T-helper 1 cell treated with Interleukin-12 subunit alpha and Interleukin-12 subunit beta and Interleukin-4 antibody, amounts not matched to agents 30 ng/mL and 1 ng/mL, for 36 hours (primary cell): ENCODE measurements around the gene VAMP2. TPM values are rescaled to one million over a fixed set of nuclear protein-coding genes. Genes with fewer than 3 reads are reported as not detected.

Source experiments
- intact Hi-C: fragments of 100-400 bp; cut with micrococcal nuclease; formaldehyde crosslinking; loops from one replicate; pipeline ENCODE4 v1.15.1; 2024
- total RNA-seq: library from RNA; stranded (reverse); gene quantifications from 2 replicates; pipeline ENCODE4 v1.2.3, GENCODE V29; 2022

VAMP2 gene
- total RNA-seq, 1 donor from 2014 or later: 80.1 TPM

DNA sequence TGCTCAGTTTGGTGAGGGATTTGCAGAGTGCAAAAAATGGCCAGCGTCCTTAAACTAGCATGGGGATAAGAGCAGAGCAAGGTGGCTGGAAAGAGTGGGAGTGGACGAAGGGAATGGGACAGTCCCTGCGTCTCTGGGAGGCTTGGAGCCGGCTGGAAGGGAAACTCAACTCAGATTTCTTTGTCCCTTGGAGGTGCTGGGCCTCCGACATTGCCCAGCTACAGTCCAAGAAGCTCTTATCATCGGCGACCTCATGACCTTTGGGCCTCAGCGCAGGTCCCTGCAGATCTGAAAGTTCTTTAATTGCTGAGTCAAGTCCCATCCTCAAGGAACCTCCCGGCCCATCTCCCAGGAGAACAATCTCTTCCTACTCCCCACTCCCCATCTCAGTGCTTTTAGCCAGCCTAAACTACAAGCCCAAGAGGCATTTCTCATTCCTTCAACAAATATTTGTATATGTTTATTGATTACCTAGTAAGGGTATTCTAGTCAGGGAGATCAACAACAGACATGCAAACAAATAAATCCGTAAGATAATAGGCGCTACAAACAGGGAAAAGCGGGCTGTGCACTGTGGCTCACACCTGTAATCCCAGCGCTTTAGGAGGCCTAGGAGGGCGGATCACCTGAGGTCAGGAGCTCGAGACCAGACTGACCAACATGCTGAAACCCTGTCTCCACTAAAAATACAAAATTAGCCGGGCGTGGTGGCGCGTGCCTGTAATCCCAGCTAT lies 14.4 kb upstream of the VAMP2 start:
- intact Hi-C loops: no loop called here

DNA sequence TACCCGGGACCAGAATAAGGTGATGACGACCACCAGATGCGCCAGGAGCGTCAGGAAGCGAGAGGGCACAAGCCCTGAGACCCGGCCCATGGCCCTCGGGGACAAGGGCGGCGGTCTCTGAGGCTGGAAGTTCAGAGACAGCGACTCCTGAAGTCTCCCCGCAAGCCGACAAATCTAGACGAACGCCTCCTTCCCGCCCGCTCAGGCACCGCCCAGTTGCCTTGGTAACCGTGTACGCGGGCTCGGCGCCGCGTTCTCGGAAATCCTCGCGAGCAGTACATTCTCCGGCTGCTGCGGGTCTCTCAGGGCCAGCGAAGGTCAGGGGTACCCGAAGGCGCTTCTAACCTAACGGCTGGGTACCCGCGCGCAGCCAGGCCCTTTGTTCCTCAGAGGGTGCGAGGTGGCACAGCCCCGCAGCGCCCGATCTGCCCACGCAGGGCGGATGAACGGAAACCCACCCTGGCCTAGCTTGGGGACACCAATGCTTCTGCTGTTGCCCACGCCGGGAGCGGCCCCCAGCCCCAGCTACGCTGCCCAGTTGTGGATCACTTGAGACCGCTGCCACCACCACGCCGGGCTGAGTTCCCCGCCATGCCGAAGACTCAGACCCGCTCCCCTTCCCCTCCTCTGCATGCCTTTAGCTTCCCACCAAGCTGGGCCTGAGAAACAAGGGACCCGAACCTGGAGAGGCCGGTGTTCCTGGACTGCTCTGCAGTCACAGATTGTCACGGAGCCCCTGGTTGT lies 13.6 kb upstream of the VAMP2 start, which contains the start of gene TMEM107:
TSS of gene TMEM107 (minus strand) at position 184 of the 744 bp plus-strand sequence. CDS start at position 90, 94 bp downstream.
- intact Hi-C loops: no loop called here

DNA sequence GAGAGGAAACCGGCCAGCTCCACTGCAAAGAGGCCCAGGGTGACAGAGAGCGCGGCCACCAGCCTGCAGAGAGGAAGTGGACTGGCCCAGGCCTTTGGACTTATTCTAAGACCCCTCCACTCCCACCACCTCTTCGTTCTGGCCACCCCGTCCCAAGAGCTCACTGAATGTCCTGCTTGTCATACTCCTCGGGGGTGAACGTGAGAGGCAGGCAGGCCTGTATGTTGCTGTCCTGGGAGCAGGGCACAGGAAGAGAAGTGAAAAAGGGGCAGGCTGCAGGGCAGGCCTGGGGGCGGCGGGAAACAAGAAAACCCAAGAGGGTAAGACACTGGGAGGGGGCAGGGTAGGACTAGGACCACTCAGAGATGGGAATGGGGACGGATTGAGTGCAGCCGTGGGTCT lies 13.0 kb upstream of the VAMP2 start:
- intact Hi-C loops: no loop called here

DNA sequence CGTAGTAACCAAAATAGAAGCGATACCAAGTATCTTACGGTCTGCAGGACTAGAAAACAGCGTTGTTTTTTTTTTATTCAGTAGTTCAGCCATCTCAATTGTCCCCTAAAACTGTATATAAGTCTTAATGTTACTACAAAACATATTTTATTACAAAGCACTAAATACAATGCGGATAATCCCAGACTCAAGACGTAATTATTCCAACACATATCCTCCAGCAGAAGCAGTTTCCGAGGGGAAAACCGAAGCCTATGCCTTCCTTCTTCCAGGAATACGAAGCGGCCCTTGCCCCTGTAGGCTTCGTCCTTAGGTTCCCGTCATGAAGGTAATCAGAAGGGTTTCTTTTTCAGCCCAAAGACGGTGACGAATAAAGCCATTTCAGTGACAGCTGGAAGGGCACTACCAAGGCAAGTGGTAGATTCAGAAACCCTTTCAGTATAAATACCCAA lies 11.1 kb upstream of the VAMP2 start:
- intact Hi-C loops: loop anchor here (1.0 to 5.0 kb wide), 7 partner anchors 10 to 332 kb away; partner anchors contain the start of gene AURKB

DNA sequence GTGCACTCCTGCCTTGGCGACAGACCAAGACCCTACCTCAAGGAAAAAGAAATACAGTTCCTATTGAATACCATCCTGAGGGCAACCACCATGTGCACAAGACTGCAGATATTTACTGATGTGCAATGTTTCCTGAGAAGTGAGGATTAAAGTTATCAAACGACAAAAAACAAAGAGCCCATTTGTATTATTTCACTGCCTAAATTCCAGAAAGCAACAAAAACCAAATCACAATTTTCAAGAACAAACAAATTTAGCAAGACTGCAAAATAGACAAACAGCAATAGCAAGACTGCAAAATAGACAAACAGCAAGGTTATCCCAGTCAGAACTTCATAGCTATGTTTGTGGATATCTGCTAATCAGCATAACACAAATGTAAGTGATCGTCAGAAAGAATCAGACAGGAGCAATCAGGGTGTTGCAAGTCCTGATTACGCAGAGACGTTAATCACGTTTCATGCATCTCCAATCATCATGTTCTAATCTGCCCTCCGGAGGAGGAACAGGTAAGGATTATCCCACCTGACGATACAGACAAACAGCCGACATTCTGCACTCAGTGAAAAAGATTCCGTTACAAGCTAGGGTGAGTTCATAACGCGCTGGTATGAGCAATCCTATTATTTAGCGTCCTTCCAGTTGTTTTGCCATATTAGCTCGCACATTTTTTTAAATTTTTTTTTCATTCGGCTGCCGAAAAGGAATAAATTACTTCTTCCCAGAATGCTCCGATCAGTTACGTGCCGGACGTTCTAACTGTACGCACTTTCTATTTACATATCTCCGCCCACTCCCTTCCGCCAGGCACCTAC lies 10.5 kb upstream of the VAMP2 start:
- intact Hi-C loops: loop anchor here (1.0 to 5.0 kb wide), 7 partner anchors 9 to 331 kb away; partner anchors contain the start of gene AURKB

DNA sequence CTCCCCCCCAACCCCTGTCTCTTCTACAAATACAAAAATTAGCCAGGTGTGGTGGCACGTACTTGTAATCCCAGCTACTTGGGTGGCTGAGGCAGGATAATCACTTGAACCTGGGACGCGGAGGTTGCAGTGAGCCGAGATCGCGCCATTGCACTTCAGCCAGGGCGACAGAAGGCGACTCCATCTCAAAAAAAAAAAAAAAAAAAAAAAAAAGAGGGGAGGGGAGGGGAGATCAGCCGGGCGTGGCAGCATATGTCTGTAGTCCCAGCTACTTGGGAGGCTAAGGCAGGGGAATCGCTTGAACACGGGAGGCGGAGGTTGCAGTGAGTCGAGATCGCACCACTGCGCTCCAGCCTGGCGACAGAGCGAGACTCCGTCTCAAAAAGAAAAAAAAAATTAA lies 7.4 kb upstream of the VAMP2 start:
- intact Hi-C loops: loop anchor here (5.0 kb wide), 1 partner anchor 328 kb away; no protein-coding TSS in a partner anchor

DNA sequence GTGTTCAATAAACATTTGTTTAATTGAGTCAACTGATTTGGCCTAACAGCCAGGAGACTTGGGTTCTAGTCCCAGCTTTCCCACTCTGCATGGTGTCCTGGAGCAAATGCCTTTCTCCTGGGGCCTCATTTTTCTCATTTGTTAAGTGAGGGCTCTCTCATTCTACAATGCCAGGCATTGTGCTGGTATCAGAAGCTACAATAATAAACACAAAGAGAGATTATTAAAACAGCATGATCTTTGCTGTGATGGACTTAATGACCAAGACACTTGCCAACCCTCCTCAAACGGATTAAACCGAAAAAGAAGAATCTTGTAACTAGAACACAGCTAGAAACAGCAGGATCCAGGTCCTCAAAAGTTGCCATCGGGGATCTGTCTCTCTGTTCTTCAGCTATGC lies 4.8 kb upstream of the VAMP2 start:
- intact Hi-C loops: no loop called here

DNA sequence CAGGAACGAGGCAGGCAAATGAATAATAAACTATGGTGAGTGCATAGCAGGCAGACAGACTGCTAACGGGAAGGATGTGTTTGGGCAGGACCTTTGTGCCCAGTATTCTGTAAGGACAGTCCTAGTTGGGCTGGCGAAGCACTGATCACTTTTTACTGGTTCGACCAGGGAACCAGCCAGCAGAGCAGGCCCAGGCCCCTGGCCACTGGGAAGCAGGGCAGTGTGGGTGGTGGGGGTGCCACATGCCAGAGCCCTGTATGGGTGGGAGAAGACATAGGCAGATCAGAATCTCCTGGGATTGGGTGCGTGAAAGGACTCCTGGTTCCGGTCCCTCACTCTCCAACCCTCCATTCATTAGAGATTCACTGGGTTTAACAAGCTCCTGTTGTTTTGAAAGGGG lies 4.0 kb upstream of the VAMP2 start:
- intact Hi-C loops: no loop called here

DNA sequence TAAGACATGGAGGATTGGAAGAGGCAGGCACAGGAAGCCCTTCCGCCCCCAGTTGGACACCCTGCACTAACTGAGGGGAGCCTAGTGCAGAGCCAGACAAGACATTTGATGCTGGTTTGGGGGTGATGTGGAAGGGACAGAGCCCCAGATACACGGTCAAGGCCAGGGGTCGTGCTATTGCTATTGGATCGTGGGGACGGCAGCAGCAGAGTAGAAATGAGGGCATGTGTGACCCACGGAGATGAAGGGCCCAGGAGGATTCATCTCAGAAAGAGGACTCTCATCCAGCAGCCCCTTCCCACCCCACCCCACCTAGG lies 2.0 kb upstream of the VAMP2 start:
- intact Hi-C loops: loop anchor here (1.0 kb wide), 2 partner anchors 8 to 9 kb away; no protein-coding TSS in a partner anchor

DNA sequence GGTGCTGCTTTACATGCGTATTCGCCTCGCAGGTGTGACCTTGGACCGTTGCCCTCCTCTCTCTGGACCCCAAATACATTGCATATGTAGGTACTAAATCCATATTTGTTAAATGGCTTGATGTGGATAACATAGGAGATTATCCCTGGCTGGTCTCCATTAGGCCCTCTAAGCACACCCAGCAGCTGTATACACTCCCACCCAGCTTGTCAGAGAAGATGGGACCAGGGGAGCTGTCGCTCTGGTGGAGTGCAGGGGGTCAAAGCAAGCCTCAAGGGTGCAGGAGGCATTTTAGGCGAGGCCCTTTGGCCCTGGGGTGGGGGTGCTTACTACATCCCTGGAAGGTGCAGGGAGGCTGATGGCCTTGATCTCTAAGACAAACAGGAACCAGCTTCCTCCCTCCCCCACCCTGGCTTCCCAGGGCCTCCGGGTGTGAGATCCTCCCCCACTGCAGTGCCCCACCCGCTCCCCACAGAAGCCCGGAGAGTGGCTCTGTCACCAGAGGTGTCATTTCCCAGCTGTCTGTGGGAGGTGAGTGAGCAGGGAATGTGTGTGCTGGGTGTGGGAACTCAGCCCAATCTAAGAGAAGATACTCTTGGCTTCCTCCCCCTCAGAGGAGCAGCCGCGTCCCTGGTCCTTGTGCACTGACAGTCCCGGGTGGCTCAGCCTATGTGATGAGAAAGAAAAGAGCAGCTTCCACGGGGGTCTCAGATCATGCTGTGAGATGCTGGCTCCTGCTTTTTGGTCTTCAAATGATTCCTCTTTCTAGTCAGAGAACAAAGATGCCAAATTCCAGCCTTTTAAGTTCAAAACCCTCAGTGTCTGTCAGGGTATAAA lies 1.4 kb upstream of the VAMP2 start:
- intact Hi-C loops: loop anchor here (1.0 kb wide), 2 partner anchors 8 to 9 kb away; no protein-coding TSS in a partner anchor

DNA sequence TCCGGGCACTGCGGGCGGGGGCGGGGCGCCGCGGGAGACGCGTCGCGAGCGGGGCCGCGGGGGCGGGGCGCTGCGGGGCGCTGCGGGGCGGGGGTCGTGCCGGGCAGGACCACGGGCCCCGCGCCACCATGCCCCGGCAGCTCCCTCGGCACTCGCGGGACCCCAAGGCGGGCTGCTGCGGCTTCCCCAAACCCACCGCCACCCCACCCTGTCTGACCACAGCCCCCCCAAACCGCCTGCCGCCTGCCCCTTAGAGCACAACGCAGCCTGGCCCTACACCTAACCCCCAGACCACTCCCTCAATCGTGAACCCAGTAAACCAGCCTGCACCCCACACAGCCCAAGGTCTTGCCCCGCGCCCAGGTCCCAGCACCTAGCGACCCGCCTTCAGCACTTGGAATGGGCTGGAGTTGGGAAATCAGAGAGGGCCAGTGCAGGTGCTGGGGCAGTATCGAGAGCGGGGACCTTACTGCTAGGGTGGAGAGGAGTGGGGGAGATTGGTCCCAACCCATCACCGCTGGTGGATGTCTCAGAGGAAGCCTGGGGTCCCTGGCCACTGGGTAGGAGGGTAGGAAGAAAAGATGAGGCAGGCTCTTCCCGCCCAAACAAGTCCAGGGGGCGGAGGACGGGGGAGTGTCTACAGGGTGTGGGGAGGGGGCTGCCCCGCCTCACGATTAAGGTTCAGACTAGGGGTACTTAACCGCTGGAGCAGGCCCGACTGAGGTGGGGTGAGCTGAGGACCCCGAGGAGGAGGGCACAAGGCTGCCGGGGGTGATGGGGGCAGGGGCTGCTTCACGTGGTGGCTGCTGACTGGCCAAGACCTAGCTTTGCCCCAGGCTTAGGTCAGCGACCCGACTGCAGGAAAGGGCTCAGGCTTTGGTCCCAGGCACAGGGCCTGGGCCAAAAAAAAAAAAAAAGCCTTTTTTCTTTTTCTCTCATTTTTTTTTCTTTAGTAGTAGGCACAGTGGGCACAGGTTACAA lies 539 bp upstream of the VAMP2 start:
- intact Hi-C loops: no loop called here

DNA sequence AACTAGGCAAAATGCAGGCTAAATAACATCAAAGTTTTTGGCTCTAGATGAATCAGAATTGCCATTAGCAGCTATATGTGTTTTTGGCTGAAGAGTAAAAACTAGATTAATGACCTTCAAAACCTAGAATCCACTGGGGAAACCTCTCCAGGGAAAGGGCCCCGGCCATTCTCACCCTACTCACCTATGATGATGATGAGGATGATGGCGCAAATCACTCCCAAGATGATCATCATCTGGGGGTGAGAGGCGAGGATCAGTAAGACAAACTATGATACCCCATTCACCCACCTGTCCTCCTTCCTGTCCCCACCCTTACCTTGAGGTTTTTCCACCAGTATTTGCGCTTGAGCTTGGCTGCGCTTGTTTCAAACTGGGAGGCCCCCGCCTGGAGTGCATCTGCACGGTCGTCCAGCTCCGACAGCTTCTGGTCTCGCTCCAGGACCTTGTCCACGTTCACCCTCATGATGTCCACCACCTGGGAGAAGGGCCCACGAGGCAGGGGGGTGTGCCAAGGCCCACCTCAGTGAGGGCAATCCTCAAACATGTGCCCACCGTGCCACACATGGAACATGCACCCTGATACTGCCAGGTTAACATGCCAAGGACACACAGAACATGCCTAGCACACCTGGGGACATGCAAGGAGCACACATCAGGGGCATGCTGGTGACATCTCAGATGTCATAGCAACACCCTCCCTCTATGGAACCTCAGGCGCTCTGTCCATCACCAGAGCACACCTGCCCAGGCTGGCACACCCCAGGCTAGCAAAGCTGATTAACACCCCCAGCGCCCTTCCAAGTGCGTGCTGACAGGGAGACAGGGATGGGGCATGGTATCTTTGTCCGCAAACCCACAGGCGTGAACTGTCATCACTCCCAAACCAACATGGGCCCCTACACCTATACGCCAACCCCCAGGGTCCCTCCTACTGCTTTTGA lies 1.2 kb downstream of the VAMP2 start:
- intact Hi-C loops: no loop called here

DNA sequence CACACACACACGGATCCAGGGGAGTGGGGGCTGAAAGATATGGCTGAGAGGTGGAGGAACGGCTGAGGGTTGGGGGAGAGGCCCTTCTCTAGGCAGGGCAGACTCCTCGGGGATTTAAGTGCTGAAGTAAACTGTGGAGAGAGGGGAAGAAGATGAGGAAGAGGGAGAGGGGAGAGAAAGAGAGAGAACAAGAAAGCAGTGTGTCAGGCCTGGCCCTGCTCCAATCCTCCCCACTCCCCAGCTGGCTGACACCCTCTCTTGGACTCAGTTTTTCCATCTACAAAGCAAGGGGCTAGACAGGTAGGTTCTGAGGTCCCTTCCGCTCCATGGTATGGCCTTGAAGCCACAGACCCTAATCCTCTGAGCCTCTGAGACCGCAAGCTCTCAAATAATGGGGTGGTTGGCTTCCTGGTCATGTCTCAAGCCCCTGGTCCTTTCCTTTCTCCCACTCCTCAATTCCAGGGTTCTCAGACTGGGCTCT lies 2.0 kb downstream of the VAMP2 start:
- intact Hi-C loops: no loop called here

DNA sequence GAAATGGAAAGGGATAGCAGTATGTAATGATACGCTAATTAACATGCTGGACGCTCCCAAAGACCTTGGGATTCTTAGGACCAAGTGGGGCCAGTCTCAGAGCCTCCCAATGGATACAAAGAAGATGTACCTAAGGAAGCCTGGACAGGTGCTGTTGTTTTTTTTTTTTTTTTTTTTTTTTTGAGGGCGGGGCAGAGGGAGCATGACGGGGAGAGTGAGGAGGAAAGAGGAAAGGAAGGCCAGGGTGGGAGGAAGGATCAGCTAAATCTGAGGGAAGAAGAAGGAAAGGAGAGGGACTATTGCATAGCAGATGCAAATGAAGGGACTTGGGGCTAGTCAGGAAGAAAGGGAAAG lies 2.5 kb downstream of the VAMP2 start:
- intact Hi-C loops: no loop called here

DNA sequence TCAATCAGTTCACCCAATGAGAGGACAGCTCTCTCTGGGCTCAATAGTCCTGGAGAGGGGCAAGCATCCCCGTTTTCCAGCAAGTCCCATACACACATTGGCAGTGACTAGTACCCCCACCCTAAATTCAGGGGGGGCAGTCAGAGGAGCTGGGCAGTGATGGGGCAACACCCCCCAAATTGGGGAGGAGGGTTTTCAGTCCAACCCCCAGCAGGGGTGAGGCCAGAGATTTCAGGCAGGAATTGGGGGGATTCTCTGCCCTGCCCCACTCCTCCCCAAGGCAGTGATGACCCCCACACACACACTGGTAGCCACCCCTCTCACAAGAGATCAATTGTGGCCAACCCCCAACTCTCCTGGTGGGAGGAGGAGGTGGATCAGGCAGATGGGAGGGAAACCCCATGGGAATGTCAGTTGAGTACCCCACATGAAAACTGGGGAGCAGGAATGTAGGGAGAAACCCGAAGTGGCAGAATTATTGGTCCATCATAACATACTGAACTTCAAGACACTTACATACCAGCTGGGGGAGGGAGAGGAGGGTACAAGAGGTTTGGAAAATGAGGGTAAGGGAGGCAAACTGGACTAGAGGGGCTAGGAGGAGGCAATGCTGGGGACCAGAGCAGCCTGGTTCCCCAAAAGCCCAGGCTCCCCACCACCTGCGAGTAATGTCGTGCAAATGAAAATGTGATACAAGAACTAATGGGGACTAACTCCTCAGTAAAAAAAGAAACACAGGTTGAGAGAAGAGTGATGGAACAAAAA lies 3.1 kb downstream of the VAMP2 start:
- intact Hi-C loops: loop anchor here (5.0 to 10.0 kb wide), 3 partner anchors 225 to 302 kb away; partner anchors contain the start of genes CYB5D1, NAA38, NDEL1 and RPL26

DNA sequence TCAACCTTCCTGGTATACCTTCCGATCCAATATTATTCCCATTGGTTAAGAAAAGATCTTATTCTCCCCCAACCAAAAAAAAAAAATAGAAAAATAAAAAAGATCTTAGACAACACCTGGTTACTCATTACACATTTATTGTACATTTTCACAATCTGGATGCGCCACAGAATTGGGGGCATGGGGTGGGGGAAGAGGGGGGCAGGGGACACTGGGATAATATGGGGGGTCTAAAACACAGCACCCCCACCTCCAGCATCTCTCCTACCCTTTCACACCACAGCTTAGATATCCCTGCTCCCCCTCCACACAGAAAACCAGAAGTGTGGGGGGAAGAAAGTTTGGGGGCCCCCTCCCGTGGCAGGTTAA lies 3.7 kb downstream of the VAMP2 start:
- intact Hi-C loops: loop anchor here (5.0 to 10.0 kb wide), 3 partner anchors 226 to 302 kb away; partner anchors contain the start of genes CYB5D1, NAA38, NDEL1 and RPL26
